Measurements from ENCODE around the gene CABP4.

DNA sequence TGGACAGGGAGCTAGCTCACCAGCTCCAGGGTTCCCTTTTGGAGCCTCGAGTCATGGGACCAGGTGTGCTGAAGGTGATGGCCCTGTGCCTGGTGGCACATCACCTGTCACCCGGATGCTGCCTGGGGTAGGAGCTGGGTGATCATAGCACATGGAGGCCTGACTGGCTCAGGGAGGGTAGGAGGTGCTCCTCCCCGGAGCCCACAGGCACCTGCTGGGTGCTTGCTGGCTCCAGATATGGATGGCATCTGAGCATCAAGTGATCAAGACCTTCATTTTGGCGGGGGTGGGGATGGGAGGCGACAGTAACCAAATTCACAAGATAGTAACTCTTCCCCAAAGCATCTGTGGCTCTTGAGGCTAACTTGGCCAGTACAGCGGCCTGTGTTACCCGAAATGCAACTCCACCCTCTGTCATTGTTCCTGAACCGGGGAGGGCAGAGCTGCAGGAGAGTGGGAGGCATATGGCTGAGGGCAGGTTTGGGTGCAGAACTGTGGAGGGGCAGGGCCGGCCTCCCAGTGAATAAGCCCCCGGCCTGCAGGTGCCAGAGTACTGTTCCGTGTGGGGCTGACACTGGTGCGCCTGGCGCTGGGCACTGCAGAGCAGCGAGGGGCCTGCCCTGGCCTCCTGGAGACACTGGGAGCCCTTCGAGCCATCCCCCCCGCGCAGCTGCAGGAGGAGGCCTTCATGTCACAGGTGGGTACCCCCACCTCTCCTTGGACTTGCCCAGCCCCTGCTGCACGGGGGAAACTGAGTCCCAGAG, 46.5 kb upstream of the CABP4 start:
- TF ChIP-seq CTCF (IDR thresholded peaks at IDR 0.05; ENCODE audit: insufficient read depth, low read length): no peak
- TF ChIP-seq, protein P1, sequence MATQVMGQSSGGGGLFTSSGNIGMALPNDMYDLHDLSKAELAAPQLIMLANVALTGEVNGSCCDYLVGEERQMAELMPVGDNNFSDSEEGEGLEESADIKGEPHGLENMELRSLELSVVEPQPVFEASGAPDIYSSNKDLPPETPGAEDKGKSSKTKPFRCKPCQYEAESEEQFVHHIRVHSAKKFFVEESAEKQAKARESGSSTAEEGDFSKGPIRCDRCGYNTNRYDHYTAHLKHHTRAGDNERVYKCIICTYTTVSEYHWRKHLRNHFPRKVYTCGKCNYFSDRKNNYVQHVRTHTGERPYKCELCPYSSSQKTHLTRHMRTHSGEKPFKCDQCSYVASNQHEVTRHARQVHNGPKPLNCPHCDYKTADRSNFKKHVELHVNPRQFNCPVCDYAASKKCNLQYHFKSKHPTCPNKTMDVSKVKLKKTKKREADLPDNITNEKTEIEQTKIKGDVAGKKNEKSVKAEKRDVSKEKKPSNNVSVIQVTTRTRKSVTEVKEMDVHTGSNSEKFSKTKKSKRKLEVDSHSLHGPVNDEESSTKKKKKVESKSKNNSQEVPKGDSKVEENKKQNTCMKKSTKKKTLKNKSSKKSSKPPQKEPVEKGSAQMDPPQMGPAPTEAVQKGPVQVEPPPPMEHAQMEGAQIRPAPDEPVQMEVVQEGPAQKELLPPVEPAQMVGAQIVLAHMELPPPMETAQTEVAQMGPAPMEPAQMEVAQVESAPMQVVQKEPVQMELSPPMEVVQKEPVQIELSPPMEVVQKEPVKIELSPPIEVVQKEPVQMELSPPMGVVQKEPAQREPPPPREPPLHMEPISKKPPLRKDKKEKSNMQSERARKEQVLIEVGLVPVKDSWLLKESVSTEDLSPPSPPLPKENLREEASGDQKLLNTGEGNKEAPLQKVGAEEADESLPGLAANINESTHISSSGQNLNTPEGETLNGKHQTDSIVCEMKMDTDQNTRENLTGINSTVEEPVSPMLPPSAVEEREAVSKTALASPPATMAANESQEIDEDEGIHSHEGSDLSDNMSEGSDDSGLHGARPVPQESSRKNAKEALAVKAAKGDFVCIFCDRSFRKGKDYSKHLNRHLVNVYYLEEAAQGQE (IDR thresholded peaks at IDR 0.05; ENCODE audit: insufficient replicate concordance, low read depth): no peak
- no peak for TF ChIP-seq POLR2AphosphoS5 (IDR thresholded peaks at IDR 0.05; ENCODE audit: low read depth)

All from HL-60 (cell line).